ENCODE results near the gene NSL1. TPM values are rescaled to one million over a fixed set of nuclear protein-coding genes. Genes with fewer than 3 reads are reported as not detected.

Gene NSL1
- total RNA-seq, 1 experiment from 2014 or later = 36.4 TPM

DNA sequence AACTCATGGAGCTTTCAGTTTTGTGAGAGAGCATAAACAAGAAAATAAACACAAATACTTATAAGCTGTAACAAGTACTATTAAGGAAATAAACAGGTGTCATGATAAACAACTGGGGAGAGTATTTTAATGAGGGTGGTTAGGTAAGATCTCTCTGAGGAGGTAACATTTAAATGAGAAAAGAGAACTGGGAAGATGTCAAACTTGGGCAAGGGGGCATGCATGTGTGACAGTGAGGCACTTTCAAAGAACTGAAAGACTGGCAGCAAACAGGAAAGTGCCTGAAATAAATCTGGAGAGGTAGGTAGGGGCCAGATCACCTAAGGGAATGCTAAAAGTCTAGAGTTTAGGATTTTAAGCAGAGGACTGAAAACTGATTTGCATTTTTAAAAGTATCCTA is 37.8 kb downstream of the NSL1 start:
- CTCF ChIA-PET = no interaction called here

More for the DNA sequence above, 37.8 kb downstream of the NSL1 start:
- Histone ChIP-seq H3K9me2 (ENCODE audit: insufficient read depth) (no peaks in the 10 kb centered on the region), H3K4me2 (ENCODE audit: low read length) (no peak overlapping the region), H4K20me1 (ENCODE audit: insufficient read depth) (no peaks in the 10 kb centered on the region), H2AFZ (ENCODE audit: low read depth, low read length, poor library complexity, severe bottlenecking) (no peak overlapping the region), H3K27ac (ENCODE audit: low read depth, low read length) (no peak overlapping the region), H3K27me3 (ENCODE audit: insufficient read depth, low read length) (no peaks in the 10 kb centered on the region), H3K9ac (ENCODE audit: low read length) (no peak overlapping the region), H3K9me3 (ENCODE audit: control insufficient read depth in 1 of 2, insufficient read depth in 1 of 2, low read depth in 1 of 2, low read length in 2 of 2) (no peaks in the 10 kb centered on the region), H3K4me3 (replicated peaks in 1 of 2; ENCODE audit: low read depth in 1 of 2, low read length in 2 of 2) (no peak overlapping the region), H3K4me1 (ENCODE audit: control insufficient read depth in 1 of 2, insufficient read depth in 2 of 2, low read length in 2 of 2) (peaks cover 0 to 6% of the 10 kb centered on the region in 2 experiments; a peak in 3 of 4 replicates), H3K36me3 (ENCODE audit: control insufficient read depth in 1 of 2, insufficient read depth in 2 of 2, low read length in 2 of 2) (no peaks in the 10 kb centered on the region), H3K79me2 (ENCODE audit: insufficient read depth, low read length) (peaks cover 21% of the 10 kb centered on the region; the same call in 1 of the 2 replicates)
- ATAC-seq (no peak), DNase-seq (ENCODE audit: low read depth, low spot score) (no peak)
- ChIA-PET RAD21 (ENCODE audit: low non-redundant PET in 1 of 2, low total read pairs in 2 of 2, uncharacterized antibody in 2 of 2, unreplicated experiment in 2 of 2) (no interaction called here), POLR2A (no interaction called here)
- intact Hi-C loops (cut with micrococcal nuclease) = loop anchor here (5.0 kb wide), 1 partner anchor 244 kb away; no protein-coding TSS in a partner anchor
- TF ChIP-seq, protein P1, sequence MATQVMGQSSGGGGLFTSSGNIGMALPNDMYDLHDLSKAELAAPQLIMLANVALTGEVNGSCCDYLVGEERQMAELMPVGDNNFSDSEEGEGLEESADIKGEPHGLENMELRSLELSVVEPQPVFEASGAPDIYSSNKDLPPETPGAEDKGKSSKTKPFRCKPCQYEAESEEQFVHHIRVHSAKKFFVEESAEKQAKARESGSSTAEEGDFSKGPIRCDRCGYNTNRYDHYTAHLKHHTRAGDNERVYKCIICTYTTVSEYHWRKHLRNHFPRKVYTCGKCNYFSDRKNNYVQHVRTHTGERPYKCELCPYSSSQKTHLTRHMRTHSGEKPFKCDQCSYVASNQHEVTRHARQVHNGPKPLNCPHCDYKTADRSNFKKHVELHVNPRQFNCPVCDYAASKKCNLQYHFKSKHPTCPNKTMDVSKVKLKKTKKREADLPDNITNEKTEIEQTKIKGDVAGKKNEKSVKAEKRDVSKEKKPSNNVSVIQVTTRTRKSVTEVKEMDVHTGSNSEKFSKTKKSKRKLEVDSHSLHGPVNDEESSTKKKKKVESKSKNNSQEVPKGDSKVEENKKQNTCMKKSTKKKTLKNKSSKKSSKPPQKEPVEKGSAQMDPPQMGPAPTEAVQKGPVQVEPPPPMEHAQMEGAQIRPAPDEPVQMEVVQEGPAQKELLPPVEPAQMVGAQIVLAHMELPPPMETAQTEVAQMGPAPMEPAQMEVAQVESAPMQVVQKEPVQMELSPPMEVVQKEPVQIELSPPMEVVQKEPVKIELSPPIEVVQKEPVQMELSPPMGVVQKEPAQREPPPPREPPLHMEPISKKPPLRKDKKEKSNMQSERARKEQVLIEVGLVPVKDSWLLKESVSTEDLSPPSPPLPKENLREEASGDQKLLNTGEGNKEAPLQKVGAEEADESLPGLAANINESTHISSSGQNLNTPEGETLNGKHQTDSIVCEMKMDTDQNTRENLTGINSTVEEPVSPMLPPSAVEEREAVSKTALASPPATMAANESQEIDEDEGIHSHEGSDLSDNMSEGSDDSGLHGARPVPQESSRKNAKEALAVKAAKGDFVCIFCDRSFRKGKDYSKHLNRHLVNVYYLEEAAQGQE (IDR thresholded peaks at IDR 0.05; ENCODE audit: low read depth) = no peak
- TF ChIP-seq EZH2 (IDR thresholded peaks at IDR 0.05) (no peak), YY1 (IDR thresholded peaks at IDR 0.05; ENCODE audit: extremely low read depth, insufficient replicate concordance, low read depth, low read length) (no peak), POLR2A (IDR thresholded peaks at IDR 0.05; ENCODE audit: borderline replicate concordance, extremely low read depth, insufficient read depth, insufficient read length) (no peak), ZNF274 (IDR thresholded peaks at IDR 0.05; ENCODE audit: low read depth, low read length) (no peak), SP1 (IDR thresholded peaks at IDR 0.05; ENCODE audit: low read depth) (no peak), ELF1 (IDR thresholded peaks at IDR 0.05; ENCODE audit: borderline replicate concordance, low read depth) (no peak), TCF7L2 (IDR thresholded peaks at IDR 0.05; ENCODE audit: borderline replicate concordance, extremely low read depth, insufficient read depth, insufficient read length) (no peak), RAD21 (IDR thresholded peaks at IDR 0.05; ENCODE audit: low read depth) (no peak)
- TF ChIP-seq, protein P2, sequence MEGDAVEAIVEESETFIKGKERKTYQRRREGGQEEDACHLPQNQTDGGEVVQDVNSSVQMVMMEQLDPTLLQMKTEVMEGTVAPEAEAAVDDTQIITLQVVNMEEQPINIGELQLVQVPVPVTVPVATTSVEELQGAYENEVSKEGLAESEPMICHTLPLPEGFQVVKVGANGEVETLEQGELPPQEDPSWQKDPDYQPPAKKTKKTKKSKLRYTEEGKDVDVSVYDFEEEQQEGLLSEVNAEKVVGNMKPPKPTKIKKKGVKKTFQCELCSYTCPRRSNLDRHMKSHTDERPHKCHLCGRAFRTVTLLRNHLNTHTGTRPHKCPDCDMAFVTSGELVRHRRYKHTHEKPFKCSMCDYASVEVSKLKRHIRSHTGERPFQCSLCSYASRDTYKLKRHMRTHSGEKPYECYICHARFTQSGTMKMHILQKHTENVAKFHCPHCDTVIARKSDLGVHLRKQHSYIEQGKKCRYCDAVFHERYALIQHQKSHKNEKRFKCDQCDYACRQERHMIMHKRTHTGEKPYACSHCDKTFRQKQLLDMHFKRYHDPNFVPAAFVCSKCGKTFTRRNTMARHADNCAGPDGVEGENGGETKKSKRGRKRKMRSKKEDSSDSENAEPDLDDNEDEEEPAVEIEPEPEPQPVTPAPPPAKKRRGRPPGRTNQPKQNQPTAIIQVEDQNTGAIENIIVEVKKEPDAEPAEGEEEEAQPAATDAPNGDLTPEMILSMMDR (IDR thresholded peaks at IDR 0.05 in 2 of 3, conservative IDR thresholded peaks at IDR 0.05 in 1 of 3; ENCODE audit: borderline replicate concordance in 1 of 3, insufficient read depth in 1 of 3, low read depth in 2 of 3, low read length in 2 of 3) = no peak
- BruUV-seq (replicated peaks) = no TSS peak
